Neuronal stem cell (in vitro differentiated cells): Measurements from ENCODE around the gene STARD3NL.

Experiments
- DNase-seq: peaks from one replicate; pipeline ENCODE4 v3.0.0-alpha.2; 2013; ENCODE audit warnings: low spot score
- H2AFZ ChIP-seq: one replicate; pipeline ENCODE4 v1.6.1; 2013; ENCODE audit warnings: mild to moderate bottlenecking, low read length, inconsistent platforms
- H2AK5ac ChIP-seq: 2 replicates; pipeline ENCODE4 v1.6.1; 2013; ENCODE audit warnings: low read depth, mild to moderate bottlenecking, inconsistent platforms, low read length, moderate library complexity, mixed read lengths
- H2BK120ac ChIP-seq: 2 replicates; pipeline ENCODE4 v1.6.1; 2013; ENCODE audit warnings: low read depth, mild to moderate bottlenecking, inconsistent platforms, low read length, moderate library complexity, mixed read lengths
- H2BK12ac ChIP-seq: one replicate; pipeline ENCODE4 v1.6.1; 2013; ENCODE audit warnings: low read length, inconsistent platforms
- H2BK15ac ChIP-seq: 2 replicates; pipeline ENCODE4 v1.6.1; 2013; ENCODE audit warnings: mild to moderate bottlenecking, low read length, inconsistent platforms, mixed read lengths
- H2BK5ac ChIP-seq: one replicate; pipeline ENCODE4 v1.6.1; 2013; ENCODE audit warnings: inconsistent platforms, mild to moderate bottlenecking, low read length, moderate library complexity
- H3K14ac ChIP-seq: one replicate; pipeline ENCODE4 v1.6.1; 2013; ENCODE audit warnings: low read length, inconsistent platforms
- H3K18ac ChIP-seq: 2 replicates; pipeline ENCODE4 v1.6.1; 2013; ENCODE audit warnings: low read length, inconsistent platforms
- H3K23ac ChIP-seq: 2 replicates; pipeline ENCODE4 v1.6.1; 2013; ENCODE audit warnings: low read depth, mild to moderate bottlenecking, mixed read lengths, low read length, inconsistent platforms; ENCODE audit not compliant: poor library complexity
- H3K27ac ChIP-seq: replicated peaks from 3 replicates; pipeline ENCODE4 v1.5.1; 2013; ENCODE audit warnings: low read length, inconsistent platforms
- H3K27me3 ChIP-seq, 3 experiments: 2 replicates each; pipeline ENCODE4 v1.6.1; 2013; ENCODE audit warnings: low read length in 3 of 3, mild to moderate bottlenecking in 2 of 3, inconsistent platforms in 1 of 3, low read depth in 1 of 3, mixed read lengths in 1 of 3, moderate library complexity in 1 of 3; ENCODE audit not compliant: control insufficient read depth in 3 of 3, insufficient read depth in 3 of 3
- H3K36me3 ChIP-seq, 2 donors: replicated peaks in 1 of 2; 2 replicates each; pipeline ENCODE4 v1.6.1; 2013; ENCODE audit warnings: low read length in 2 of 2; ENCODE audit not compliant: control insufficient read depth in 2 of 2, insufficient read depth in 2 of 2
- H3K4ac ChIP-seq: 2 replicates; pipeline ENCODE4 v1.6.1; 2013; ENCODE audit warnings: inconsistent platforms, mild to moderate bottlenecking, low read length, moderate library complexity
- H3K4me1 ChIP-seq, 2 donors: 1 replicate in 1 of 2; 2 replicates in 1 of 2; pipeline ENCODE4 v1.6.1; 2013; ENCODE audit warnings: low read length in 2 of 2, low read depth in 1 of 2; ENCODE audit not compliant: control insufficient read depth in 2 of 2, insufficient read depth in 1 of 2
- H3K4me2 ChIP-seq: one replicate; pipeline ENCODE4 v1.6.1; 2013; ENCODE audit warnings: mild to moderate bottlenecking, low read length, inconsistent platforms; ENCODE audit not compliant: insufficient read depth, poor library complexity, severe bottlenecking
- H3K4me3 ChIP-seq, 2 donors: 2 replicates each; pipeline ENCODE4 v1.5.1; 2013; ENCODE audit warnings: low read length in 2 of 2, mild to moderate bottlenecking in 2 of 2, inconsistent platforms in 1 of 2, moderate library complexity in 1 of 2
- H3K79me1 ChIP-seq: one replicate; pipeline ENCODE4 v1.6.1; 2013; ENCODE audit warnings: low read depth, mild to moderate bottlenecking, inconsistent platforms, low read length, moderate library complexity
- H3K9ac ChIP-seq: one replicate; pipeline ENCODE4 v1.6.1; 2013; ENCODE audit warnings: mild to moderate bottlenecking, low read depth, low read length, inconsistent platforms; ENCODE audit not compliant: poor library complexity
- H3K9me3 ChIP-seq, 2 donors: replicated peaks in 1 of 2; 2 replicates each; pipeline versions ENCODE3 to v1.6.1; 2013; ENCODE audit warnings: low read length in 2 of 2, mild to moderate bottlenecking in 2 of 2, inconsistent platforms in 1 of 2, low read depth in 1 of 2, mixed read lengths in 1 of 2, moderate library complexity in 1 of 2; ENCODE audit not compliant: control insufficient read depth in 2 of 2, insufficient read depth in 1 of 2
- H4K8ac ChIP-seq: one replicate; pipeline ENCODE4 v1.6.1; 2013; ENCODE audit warnings: low read depth, mild to moderate bottlenecking, inconsistent platforms, low read length, moderate library complexity
- H4K91ac ChIP-seq: one replicate; pipeline ENCODE4 v1.6.1; 2013; ENCODE audit warnings: low read length, low read depth, mild to moderate bottlenecking, inconsistent platforms; ENCODE audit not compliant: poor library complexity
- WGBS, 2 donors: extraction: QIAGEN DNeasy Blood & Tissue Kit; methylation state at CpG; one replicate each; pipeline ENCODE4 v1.1.7; 2013; ENCODE audit warnings: missing lambda C conversion rate in 2 of 2, mixed read lengths in 1 of 2; ENCODE audit not compliant: insufficient read length in 2 of 2, insufficient replicate concordance in 1 of 2; ENCODE audit errors: extremely low coverage in 2 of 2; 5-methylcytosine and 5-hydroxymethylcytosine counted together

Gene STARD3NL

DNA sequence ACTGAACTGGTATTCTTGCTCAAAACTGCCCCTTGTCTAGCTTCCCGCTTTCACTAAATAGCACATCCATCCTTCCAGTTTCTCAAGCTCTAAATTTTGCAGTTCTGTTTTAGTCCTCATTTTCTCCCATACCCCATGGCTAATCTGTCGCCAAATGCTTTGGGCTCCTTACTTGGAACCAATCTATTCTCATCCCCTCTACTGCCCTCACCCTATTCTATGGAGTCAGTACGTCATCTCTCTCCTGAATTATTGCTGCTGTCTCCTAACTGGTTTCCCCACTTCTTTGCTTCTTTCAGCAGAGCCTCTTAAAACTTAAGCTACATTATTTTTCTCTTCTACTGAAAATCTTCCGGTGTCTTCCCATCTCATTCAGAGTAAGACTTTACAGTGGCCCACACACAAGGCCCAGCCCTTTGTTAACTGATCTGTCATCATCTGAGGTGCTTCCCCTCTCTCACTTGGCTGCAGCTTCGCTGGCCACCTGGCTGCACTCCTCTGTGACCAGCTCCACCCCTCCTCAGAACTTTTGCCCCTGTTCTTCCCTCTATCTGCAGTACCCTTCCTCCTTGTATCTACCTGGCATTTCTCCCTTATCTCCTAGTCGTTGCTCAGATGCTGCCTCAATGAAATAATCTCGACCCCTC lies 9.9 kb downstream of the STARD3NL start:
- Histone ChIP-seq H2BK12ac (no peak overlapping the region), H3K79me1 (peaks cover 4% of the 10 kb centered on the region), H3K23ac (no peak overlapping the region), H4K8ac (no peak overlapping the region), H4K91ac (no peak overlapping the region), H3K18ac (no peak overlapping the region), H2BK120ac (no peak overlapping the region), H2BK15ac (no peak overlapping the region), H3K4me1 (peaks cover 18 to 19% of the 10 kb centered on the region in 2 donors), H3K4me3 (no peak overlapping the region), H3K14ac (no peak overlapping the region), H2BK5ac (no peak overlapping the region), H2AK5ac (no peak overlapping the region), H3K9me3 (peaks cover 0 to 10% of the 10 kb centered on the region in 2 donors), H3K4ac (no peak overlapping the region), H3K9ac (no peak overlapping the region), H3K27ac (no peak overlapping the region), H3K4me2 (no peak overlapping the region), H2AFZ (no peak overlapping the region), H3K36me3 (peaks cover 0 to 32% of the 10 kb centered on the region in 2 donors), H3K27me3 (no peaks in the 10 kb centered on the region)
- no peak for DNase-seq
- no CpG with 5 or more reads among the region's 7 CpGs for WGBS, 2 donors

DNA sequence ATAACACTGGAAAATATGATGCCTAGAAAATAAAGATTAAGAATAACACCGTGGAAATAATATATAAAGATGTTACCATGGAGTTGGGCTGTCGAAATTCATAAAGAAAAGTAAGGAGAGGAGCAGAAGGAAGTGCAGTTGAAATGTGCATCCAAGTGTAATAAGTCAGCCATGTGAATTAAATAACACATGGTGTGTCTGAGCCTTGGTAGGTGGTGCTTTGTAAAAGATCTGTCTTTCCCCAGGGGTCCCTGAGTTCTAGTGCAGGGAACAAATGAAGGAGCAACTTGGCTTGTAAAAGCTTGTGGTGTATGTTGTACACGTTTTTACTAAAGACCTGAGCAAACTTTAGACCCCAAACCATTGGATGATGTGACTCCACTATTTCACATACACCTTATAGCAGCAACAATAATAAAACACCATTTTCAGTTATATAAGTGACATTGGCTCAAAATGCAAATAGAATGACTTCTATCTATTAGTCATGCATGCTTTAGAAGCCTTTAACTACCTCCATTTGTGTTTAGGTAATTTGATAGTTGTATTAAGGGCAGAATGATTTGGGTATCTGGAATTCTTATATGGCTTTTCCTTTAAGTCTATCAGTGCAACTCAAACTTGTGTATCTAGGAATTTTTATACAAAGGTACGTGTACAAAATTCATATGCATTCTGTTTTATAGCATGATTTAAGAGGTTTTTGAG lies 11.3 kb downstream of the STARD3NL start:
- H2AFZ ChIP-seq: no peak overlapping the region
- H4K91ac ChIP-seq: no peak overlapping the region
- H3K27ac ChIP-seq: no peak overlapping the region
- H3K18ac ChIP-seq: no peak overlapping the region
- H2BK15ac ChIP-seq: no peak overlapping the region
- no peaks in the 10 kb centered on the region for H3K27me3 ChIP-seq
- peaks cover 0 to 20% of the 10 kb centered on the region in 2 donors for H3K36me3 ChIP-seq
- no peak overlapping the region for H2BK120ac ChIP-seq
- H3K14ac ChIP-seq: no peak overlapping the region
- DNase-seq: no peak
- H3K4me1 ChIP-seq: peaks cover 18 to 19% of the 10 kb centered on the region in 2 donors
- no peak overlapping the region for H3K4ac ChIP-seq
- no peak overlapping the region for H3K9ac ChIP-seq
- no peak overlapping the region for H3K4me3 ChIP-seq
- H2BK5ac ChIP-seq: no peak overlapping the region
- no peak overlapping the region for H3K4me2 ChIP-seq
- peaks cover 0 to under 1% of the 10 kb centered on the region in 2 donors for H3K9me3 ChIP-seq
- H3K79me1 ChIP-seq: peaks cover 4% of the 10 kb centered on the region
- H2AK5ac ChIP-seq: no peak overlapping the region
- H4K8ac ChIP-seq: no peak overlapping the region
- no peak overlapping the region for H3K23ac ChIP-seq
- no CpG with 5 or more reads among the region's 4 CpGs for WGBS, 2 donors
- no peak overlapping the region for H2BK12ac ChIP-seq

DNA sequence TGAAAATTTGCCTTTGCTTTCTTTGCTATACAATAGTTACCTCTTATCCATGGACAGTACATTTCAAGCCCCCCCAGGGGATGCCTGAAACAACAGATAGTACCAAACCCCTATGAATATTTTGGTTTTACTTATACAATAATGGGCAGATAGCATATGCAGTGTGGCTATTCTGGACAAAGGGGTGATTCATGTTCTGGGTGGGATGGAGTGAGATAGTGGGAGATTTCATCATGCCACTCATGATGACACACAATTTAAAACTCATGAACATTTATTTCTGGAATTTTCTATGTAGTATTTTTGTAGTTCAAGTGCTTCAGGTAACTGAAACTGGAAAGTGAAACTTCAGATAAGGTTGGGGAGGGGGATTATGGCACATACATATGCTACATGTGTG lies 12.0 kb downstream of the STARD3NL start:
- H2AK5ac ChIP-seq: no peak overlapping the region
- no peak overlapping the region for H2BK12ac ChIP-seq
- no peak overlapping the region for H3K18ac ChIP-seq
- H2BK120ac ChIP-seq: no peak overlapping the region
- peaks cover 4% of the 10 kb centered on the region for H3K79me1 ChIP-seq
- no peaks in the 10 kb centered on the region for H3K27me3 ChIP-seq
- H3K27ac ChIP-seq: no peak overlapping the region
- peaks cover 18 to 19% of the 10 kb centered on the region in 2 donors for H3K4me1 ChIP-seq
- H2AFZ ChIP-seq: no peak overlapping the region
- H3K9ac ChIP-seq: no peak overlapping the region
- H3K9me3 ChIP-seq: no peaks in the 10 kb centered on the region
- H3K14ac ChIP-seq: no peak overlapping the region
- H3K4me2 ChIP-seq: no peak overlapping the region
- H4K91ac ChIP-seq: no peak overlapping the region
- no peak overlapping the region for H4K8ac ChIP-seq
- H2BK15ac ChIP-seq: no peak overlapping the region
- H3K36me3 ChIP-seq: peaks cover 0 to 17% of the 10 kb centered on the region in 2 donors
- no peak overlapping the region for H3K4me3 ChIP-seq
- no peak overlapping the region for H3K4ac ChIP-seq
- no peak overlapping the region for H3K23ac ChIP-seq
- H2BK5ac ChIP-seq: no peak overlapping the region
- DNase-seq: no peak

DNA sequence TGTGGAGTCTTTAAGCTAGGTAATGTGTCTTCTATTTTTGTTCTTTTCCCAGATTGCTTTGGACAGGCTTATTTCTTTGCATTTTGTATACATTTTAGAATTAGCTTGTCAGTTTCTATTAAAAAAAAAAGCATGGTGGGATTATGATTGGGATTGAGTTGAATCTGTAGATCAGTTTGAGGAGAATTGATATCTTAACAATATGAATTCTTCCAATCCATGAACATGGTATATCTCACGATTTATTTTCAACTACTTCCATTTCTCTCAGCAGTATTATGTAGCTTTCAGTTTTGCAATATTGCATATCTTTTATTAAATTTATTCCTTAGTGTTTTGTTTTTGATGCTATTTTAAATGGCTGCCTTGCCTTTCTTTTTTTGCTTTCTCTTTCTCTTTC lies 13.7 kb downstream of the STARD3NL start:
- peaks cover 8 to 15% of the 10 kb centered on the region in 2 donors for H3K4me1 ChIP-seq
- DNase-seq: no peak
- no peak overlapping the region for H2BK12ac ChIP-seq
- no peak overlapping the region for H3K9ac ChIP-seq
- no peak overlapping the region for H3K23ac ChIP-seq
- no peak overlapping the region for H3K27ac ChIP-seq
- no peaks in the 10 kb centered on the region for H3K27me3 ChIP-seq
- H3K18ac ChIP-seq: no peak overlapping the region
- no peaks in the 10 kb centered on the region for H3K9me3 ChIP-seq
- H3K4me3 ChIP-seq: no peak overlapping the region
- H2BK5ac ChIP-seq: no peak overlapping the region
- no peak overlapping the region for H2AFZ ChIP-seq
- H3K4me2 ChIP-seq: no peak overlapping the region
- no peak overlapping the region for H2AK5ac ChIP-seq
- no peak overlapping the region for H4K8ac ChIP-seq
- H2BK120ac ChIP-seq: no peak overlapping the region
- H4K91ac ChIP-seq: no peak overlapping the region
- H2BK15ac ChIP-seq: no peak overlapping the region
- WGBS, 2 donors: no CpG with 5 or more reads among the region's 1 CpG
- peaks cover 0 to 11% of the 10 kb centered on the region in 2 donors for H3K36me3 ChIP-seq
- no peaks in the 10 kb centered on the region for H3K79me1 ChIP-seq
- no peak overlapping the region for H3K14ac ChIP-seq
- H3K4ac ChIP-seq: no peak overlapping the region
